GM23338 (cell line): ENCODE data around the gene GSAP. TPM values are rescaled to one million over a fixed set of nuclear protein-coding genes. Genes with fewer than 3 reads are reported as not detected.

Source experiments
- ATAC-seq: fragments of 200-7000 bp; cut with Tn5 transposase; 3 replicates; pipeline ENCODE4 v1.9.1; 2020
- DNase-seq: peaks from one replicate; pipeline ENCODE4 v3.0.0-alpha.2; 2015; ENCODE audit warnings: low spot score
- H2AFZ ChIP-seq: fragments of 200-600 bp; sonication (generic); 2 replicates; pipeline ENCODE4 v1.8.0; 2016; ENCODE audit warnings: antibody characterized with exemption, mild to moderate bottlenecking, moderate library complexity
- H3F3A ChIP-seq: fragments of 200-600 bp; sonication (generic); replicated peaks from 2 replicates; pipeline ENCODE4 v1.8.0; 2017; ENCODE audit warnings: antibody characterized with exemption, mixed run types, low read depth
- H3K27ac ChIP-seq: fragments of 200-600 bp; sonication (generic); 2 replicates; pipeline ENCODE4 v1.6.1; 2016; ENCODE audit warnings: low read depth
- H3K27me3 ChIP-seq: fragments of 200-600 bp; sonication (generic); 2 replicates; pipeline ENCODE4 v1.8.0; 2016; ENCODE audit warnings: mild to moderate bottlenecking, mixed run types, moderate library complexity; ENCODE audit not compliant: insufficient read depth
- H3K36me3 ChIP-seq: fragments of 200-600 bp; sonication (generic); 2 replicates; pipeline ENCODE4 v1.8.0; 2016; ENCODE audit warnings: mild to moderate bottlenecking; ENCODE audit not compliant: insufficient read depth
- H3K4me1 ChIP-seq: fragments of 200-600 bp; sonication (generic); 2 replicates; pipeline ENCODE4 v1.8.0; 2016; ENCODE audit warnings: mild to moderate bottlenecking, moderate library complexity; ENCODE audit not compliant: insufficient read depth
- H3K4me2 ChIP-seq: fragments of 200-600 bp; sonication (generic); 2 replicates; pipeline ENCODE4 v1.7.1; 2017; ENCODE audit warnings: mixed run types
- H3K4me3 ChIP-seq: fragments of 200-600 bp; sonication (generic); 2 replicates; pipeline ENCODE4 v1.6.1; 2016; ENCODE audit warnings: mixed run types
- H3K79me2 ChIP-seq: fragments of 200-600 bp; sonication (generic); replicated peaks from 2 replicates; pipeline ENCODE4 v1.8.0; 2017; ENCODE audit warnings: mild to moderate bottlenecking; ENCODE audit not compliant: insufficient read depth
- H3K9me2 ChIP-seq: fragments of 200-600 bp; sonication (generic); 2 replicates; pipeline ENCODE4 v1.8.0; 2017; ENCODE audit not compliant: insufficient read depth
- H4K20me1 ChIP-seq: fragments of 200-600 bp; sonication (generic); replicated peaks from 2 replicates; pipeline ENCODE4 v1.8.0; 2017; ENCODE audit warnings: mild to moderate bottlenecking; ENCODE audit not compliant: insufficient read depth
- H3K27ac Mint-ChIP-seq: 2 replicates; pipeline ENCODE4 v1.8.0; 2020; ENCODE audit warnings: inconsistent platforms, mild to moderate bottlenecking, moderate library complexity, mixed read lengths
- H3K27me3 Mint-ChIP-seq: 3 replicates; pipeline ENCODE4 v1.8.0; 2022; ENCODE audit warnings: low read depth, mild to moderate bottlenecking, moderate library complexity, mixed read lengths, inconsistent platforms; ENCODE audit not compliant: insufficient read depth, poor library complexity
- H3K36me3 Mint-ChIP-seq: 3 replicates; pipeline ENCODE4 v1.8.0; 2021; ENCODE audit warnings: low read depth, mild to moderate bottlenecking, inconsistent platforms, moderate library complexity, mixed read lengths
- H3K4me1 Mint-ChIP-seq: 3 replicates; pipeline ENCODE4 v1.8.0; 2020; ENCODE audit warnings: mild to moderate bottlenecking, inconsistent platforms, mixed read lengths
- H3K4me3 Mint-ChIP-seq: 3 replicates; pipeline ENCODE4 v1.8.0; 2021; ENCODE audit warnings: moderate library complexity, mild to moderate bottlenecking, inconsistent platforms, mixed read lengths
- H3K9me3 Mint-ChIP-seq: 3 replicates; pipeline ENCODE4 v1.8.0; 2020; ENCODE audit warnings: moderate library complexity, mild to moderate bottlenecking, inconsistent platforms, mixed read lengths
- EZH2 ChIP-seq: fragments of 200-600 bp; sonication (generic); IDR thresholded peaks from one replicate; pipeline ENCODE4 v1.8.0; 2017; ENCODE audit warnings: antibody characterized with exemption, mild to moderate bottlenecking, low read depth; ENCODE audit not compliant: unreplicated experiment
- EZH2phosphoT487 ChIP-seq: fragments of 200-600 bp; sonication (generic); IDR thresholded peaks from one replicate; pipeline ENCODE4 v1.8.1; 2018; ENCODE audit warnings: antibody characterized with exemption; ENCODE audit not compliant: unreplicated experiment
- JUNB ChIP-seq: IDR thresholded peaks from one replicate; pipeline ENCODE4 v1.6.1; 2016; ENCODE audit warnings: antibody characterized with exemption; ENCODE audit not compliant: unreplicated experiment
- NANOG ChIP-seq: IDR thresholded peaks from 2 replicates; pipeline ENCODE4 v1.6.1; 2016; ENCODE audit warnings: antibody characterized with exemption, borderline replicate concordance
- POLR2AphosphoS5 ChIP-seq: IDR thresholded peaks from 2 replicates; pipeline ENCODE4 v1.6.1; 2016; ENCODE audit warnings: antibody characterized with exemption, low read depth
- STAT1 ChIP-seq: IDR thresholded peaks from one replicate; pipeline ENCODE4 v1.6.1; 2016; ENCODE audit warnings: antibody characterized with exemption; ENCODE audit not compliant: unreplicated experiment
- ZNF331 ChIP-seq: fragments of 250-450 bp; sonication (Bioruptor Pico); IDR thresholded peaks from 2 replicates; pipeline ENCODE4 v1.5.0; 2020; ENCODE audit warnings: low read depth, mild to moderate bottlenecking, moderate library complexity
- polyA plus RNA-seq: library from polyadenylated mRNA; unstranded; fragments of >200 nt; fragmentation: Nextera tagmentation; extraction: Ambion mirVana; gene quantifications from 2 replicates; pipeline ENCODE4 v1.2.1, GENCODE V29; 2016
- total RNA-seq: library from RNA; depleted of rRNA; stranded (reverse); fragments of >200 nt; shearing (Covaris generic); gene quantifications from 2 replicates; pipeline ENCODE4 v1.2.3, GENCODE V29; 2014
- TF ChIP-seq, protein P1 (sequence below), 2 experiments: fragments of 200-600 bp in 1 of 2; sonication (generic) in 1 of 2; conservative IDR thresholded peaks; 2 replicates each; pipeline versions ENCODE4 v1.5.1 to v1.6.1; 2016 to 2017; ENCODE audit warnings: antibody characterized with exemption in 2 of 2, low read depth in 2 of 2, mild to moderate bottlenecking in 2 of 2, moderate library complexity in 1 of 2
- TF ChIP-seq, protein P2 (sequence below): fragments of 250-450 bp; sonication (Bioruptor Pico); IDR thresholded peaks from 2 replicates; pipeline ENCODE4 v1.5.0; 2020; ENCODE audit warnings: mild to moderate bottlenecking, moderate library complexity
- TF ChIP-seq, protein P3 (sequence below): IDR thresholded peaks from one replicate; pipeline ENCODE4 v1.6.1; 2018; ENCODE audit warnings: antibody characterized with exemption; ENCODE audit not compliant: unreplicated experiment
- TF ChIP-seq, protein P4 (sequence below): IDR thresholded peaks from 2 replicates; pipeline ENCODE4 v1.6.1; 2016; ENCODE audit warnings: antibody characterized with exemption

Gene GSAP
- total and polyA plus RNA-seq, 2 experiments from 2014 or later = 0.63 to 1.1 TPM

DNA sequence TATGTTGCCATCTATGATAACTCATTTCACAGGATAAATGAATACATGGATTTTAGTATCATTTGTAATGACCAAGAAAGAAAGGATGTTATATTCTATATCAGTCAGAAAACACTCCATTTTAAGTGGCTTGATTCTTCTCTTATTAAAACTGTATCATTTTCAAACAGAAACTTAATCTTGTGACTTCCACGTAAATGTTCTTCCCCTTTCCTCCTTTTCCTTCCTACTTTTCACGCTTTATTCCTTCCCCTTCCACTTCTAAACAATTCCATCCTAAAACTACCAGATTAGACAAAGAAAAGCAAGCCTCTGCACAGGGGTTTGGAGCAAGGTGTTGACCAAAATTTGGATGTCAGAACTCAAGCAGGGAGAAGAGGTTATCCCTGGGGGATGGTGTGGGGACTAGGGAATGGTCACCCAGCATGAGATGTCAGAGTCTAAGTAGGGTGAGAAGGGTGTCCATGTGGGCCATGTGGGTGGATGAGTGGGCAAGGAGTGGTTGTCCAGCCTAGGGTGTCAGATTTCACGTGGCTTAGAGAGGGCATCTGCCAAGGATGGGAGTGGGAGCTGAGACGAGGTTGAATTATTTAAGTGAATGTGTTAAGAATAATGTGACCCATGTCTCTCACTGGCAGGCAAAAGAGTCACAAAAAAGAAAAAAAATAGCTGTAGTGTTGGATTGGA lies 5.0 kb upstream of the GSAP start:
- no peaks in the 10 kb centered on the region for H4K20me1 ChIP-seq
- peaks cover 26% of the 10 kb centered on the region for H3K4me1 ChIP-seq
- TF ChIP-seq, protein P1, sequence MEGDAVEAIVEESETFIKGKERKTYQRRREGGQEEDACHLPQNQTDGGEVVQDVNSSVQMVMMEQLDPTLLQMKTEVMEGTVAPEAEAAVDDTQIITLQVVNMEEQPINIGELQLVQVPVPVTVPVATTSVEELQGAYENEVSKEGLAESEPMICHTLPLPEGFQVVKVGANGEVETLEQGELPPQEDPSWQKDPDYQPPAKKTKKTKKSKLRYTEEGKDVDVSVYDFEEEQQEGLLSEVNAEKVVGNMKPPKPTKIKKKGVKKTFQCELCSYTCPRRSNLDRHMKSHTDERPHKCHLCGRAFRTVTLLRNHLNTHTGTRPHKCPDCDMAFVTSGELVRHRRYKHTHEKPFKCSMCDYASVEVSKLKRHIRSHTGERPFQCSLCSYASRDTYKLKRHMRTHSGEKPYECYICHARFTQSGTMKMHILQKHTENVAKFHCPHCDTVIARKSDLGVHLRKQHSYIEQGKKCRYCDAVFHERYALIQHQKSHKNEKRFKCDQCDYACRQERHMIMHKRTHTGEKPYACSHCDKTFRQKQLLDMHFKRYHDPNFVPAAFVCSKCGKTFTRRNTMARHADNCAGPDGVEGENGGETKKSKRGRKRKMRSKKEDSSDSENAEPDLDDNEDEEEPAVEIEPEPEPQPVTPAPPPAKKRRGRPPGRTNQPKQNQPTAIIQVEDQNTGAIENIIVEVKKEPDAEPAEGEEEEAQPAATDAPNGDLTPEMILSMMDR (conservative IDR thresholded peaks at IDR 0.05; ENCODE audit: low read depth in 2 of 2) = no peak
- no peak for TF ChIP-seq EZH2phosphoT487
- no peak for TF ChIP-seq NANOG
- no peak for TF ChIP-seq POLR2AphosphoS5
- TF ChIP-seq STAT1 = no peak
- TF ChIP-seq JUNB = no peak
- no peak for TF ChIP-seq ZNF331 (CRISPR knock-in tag)
- no peak for TF ChIP-seq EZH2
- TF ChIP-seq, protein P2, sequence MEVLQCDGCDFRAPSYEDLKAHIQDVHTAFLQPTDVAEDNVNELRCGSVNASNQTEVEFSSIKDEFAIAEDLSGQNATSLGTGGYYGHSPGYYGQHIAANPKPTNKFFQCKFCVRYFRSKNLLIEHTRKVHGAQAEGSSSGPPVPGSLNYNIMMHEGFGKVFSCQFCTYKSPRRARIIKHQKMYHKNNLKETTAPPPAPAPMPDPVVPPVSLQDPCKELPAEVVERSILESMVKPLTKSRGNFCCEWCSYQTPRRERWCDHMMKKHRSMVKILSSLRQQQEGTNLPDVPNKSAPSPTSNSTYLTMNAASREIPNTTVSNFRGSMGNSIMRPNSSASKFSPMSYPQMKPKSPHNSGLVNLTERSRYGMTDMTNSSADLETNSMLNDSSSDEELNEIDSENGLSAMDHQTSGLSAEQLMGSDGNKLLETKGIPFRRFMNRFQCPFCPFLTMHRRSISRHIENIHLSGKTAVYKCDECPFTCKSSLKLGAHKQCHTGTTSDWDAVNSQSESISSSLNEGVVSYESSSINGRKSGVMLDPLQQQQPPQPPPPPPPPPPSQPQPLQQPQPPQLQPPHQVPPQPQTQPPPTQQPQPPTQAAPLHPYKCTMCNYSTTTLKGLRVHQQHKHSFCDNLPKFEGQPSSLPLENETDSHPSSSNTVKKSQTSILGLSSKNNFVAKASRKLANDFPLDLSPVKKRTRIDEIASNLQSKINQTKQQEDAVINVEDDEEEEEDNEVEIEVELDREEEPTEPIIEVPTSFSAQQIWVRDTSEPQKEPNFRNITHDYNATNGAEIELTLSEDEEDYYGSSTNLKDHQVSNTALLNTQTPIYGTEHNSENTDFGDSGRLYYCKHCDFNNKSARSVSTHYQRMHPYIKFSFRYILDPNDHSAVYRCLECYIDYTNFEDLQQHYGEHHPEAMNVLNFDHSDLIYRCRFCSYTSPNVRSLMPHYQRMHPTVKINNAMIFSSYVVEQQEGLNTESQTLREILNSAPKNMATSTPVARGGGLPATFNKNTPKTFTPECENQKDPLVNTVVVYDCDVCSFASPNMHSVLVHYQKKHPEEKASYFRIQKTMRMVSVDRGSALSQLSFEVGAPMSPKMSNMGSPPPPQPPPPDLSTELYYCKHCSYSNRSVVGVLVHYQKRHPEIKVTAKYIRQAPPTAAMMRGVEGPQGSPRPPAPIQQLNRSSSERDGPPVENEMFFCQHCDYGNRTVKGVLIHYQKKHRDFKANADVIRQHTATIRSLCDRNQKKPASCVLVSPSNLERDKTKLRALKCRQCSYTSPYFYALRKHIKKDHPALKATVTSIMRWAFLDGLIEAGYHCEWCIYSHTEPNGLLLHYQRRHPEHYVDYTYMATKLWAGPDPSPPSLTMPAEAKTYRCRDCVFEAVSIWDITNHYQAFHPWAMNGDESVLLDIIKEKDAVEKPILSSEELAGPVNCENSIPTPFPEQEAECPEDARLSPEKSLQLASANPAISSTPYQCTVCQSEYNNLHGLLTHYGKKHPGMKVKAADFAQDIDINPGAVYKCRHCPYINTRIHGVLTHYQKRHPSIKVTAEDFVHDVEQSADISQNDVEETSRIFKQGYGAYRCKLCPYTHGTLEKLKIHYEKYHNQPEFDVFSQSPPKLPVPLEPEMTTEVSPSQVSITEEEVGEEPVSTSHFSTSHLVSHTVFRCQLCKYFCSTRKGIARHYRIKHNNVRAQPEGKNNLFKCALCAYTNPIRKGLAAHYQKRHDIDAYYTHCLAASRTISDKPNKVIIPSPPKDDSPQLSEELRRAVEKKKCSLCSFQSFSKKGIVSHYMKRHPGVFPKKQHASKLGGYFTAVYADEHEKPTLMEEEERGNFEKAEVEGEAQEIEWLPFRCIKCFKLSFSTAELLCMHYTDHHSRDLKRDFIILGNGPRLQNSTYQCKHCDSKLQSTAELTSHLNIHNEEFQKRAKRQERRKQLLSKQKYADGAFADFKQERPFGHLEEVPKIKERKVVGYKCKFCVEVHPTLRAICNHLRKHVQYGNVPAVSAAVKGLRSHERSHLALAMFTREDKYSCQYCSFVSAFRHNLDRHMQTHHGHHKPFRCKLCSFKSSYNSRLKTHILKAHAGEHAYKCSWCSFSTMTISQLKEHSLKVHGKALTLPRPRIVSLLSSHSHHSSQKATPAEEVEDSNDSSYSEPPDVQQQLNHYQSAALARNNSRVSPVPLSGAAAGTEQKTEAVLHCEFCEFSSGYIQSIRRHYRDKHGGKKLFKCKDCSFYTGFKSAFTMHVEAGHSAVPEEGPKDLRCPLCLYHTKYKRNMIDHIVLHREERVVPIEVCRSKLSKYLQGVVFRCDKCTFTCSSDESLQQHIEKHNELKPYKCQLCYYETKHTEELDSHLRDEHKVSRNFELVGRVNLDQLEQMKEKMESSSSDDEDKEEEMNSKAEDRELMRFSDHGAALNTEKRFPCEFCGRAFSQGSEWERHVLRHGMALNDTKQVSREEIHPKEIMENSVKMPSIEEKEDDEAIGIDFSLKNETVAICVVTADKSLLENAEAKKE (CRISPR knock-in tag) = no peak
- TF ChIP-seq, protein P3, sequence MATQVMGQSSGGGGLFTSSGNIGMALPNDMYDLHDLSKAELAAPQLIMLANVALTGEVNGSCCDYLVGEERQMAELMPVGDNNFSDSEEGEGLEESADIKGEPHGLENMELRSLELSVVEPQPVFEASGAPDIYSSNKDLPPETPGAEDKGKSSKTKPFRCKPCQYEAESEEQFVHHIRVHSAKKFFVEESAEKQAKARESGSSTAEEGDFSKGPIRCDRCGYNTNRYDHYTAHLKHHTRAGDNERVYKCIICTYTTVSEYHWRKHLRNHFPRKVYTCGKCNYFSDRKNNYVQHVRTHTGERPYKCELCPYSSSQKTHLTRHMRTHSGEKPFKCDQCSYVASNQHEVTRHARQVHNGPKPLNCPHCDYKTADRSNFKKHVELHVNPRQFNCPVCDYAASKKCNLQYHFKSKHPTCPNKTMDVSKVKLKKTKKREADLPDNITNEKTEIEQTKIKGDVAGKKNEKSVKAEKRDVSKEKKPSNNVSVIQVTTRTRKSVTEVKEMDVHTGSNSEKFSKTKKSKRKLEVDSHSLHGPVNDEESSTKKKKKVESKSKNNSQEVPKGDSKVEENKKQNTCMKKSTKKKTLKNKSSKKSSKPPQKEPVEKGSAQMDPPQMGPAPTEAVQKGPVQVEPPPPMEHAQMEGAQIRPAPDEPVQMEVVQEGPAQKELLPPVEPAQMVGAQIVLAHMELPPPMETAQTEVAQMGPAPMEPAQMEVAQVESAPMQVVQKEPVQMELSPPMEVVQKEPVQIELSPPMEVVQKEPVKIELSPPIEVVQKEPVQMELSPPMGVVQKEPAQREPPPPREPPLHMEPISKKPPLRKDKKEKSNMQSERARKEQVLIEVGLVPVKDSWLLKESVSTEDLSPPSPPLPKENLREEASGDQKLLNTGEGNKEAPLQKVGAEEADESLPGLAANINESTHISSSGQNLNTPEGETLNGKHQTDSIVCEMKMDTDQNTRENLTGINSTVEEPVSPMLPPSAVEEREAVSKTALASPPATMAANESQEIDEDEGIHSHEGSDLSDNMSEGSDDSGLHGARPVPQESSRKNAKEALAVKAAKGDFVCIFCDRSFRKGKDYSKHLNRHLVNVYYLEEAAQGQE = no peak
- TF ChIP-seq, protein P4, sequence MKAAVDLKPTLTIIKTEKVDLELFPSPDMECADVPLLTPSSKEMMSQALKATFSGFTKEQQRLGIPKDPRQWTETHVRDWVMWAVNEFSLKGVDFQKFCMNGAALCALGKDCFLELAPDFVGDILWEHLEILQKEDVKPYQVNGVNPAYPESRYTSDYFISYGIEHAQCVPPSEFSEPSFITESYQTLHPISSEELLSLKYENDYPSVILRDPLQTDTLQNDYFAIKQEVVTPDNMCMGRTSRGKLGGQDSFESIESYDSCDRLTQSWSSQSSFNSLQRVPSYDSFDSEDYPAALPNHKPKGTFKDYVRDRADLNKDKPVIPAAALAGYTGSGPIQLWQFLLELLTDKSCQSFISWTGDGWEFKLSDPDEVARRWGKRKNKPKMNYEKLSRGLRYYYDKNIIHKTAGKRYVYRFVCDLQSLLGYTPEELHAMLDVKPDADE = no peak
- no peak overlapping the region for H3K27ac ChIP-seq
- H2AFZ ChIP-seq = no peak overlapping the region
- H3K36me3 ChIP-seq = no peaks in the 10 kb centered on the region
- H3K79me2 ChIP-seq = no peaks in the 10 kb centered on the region
- H3K4me3 ChIP-seq = no peak overlapping the region
- H3K27ac Mint-ChIP-seq = no peak overlapping the region
- 0 out of 2 replicates have a peak, but pooled peaks cover 8% of the 10 kb centered on the region for H3F3A ChIP-seq
- H3K27me3 ChIP-seq = peaks cover 15% of the 10 kb centered on the region
- no peaks in the 10 kb centered on the region for H3K36me3 Mint-ChIP-seq
- no peak overlapping the region for H3K4me2 ChIP-seq
- peaks cover 41% of the 10 kb centered on the region for H3K4me1 Mint-ChIP-seq
- no peaks in the 10 kb centered on the region for H3K9me3 Mint-ChIP-seq
- H3K27me3 Mint-ChIP-seq = peaks cover 11% of the 10 kb centered on the region
- ATAC-seq = no peak
- no peak for DNase-seq
- H3K4me3 Mint-ChIP-seq = no peak overlapping the region
- no peaks in the 10 kb centered on the region for H3K9me2 ChIP-seq
